ENCODE results near the gene CARS2.

- TF ChIP-seq EP300 (IDR thresholded peaks at IDR 0.05) (no peak), CTCF (IDR thresholded peaks at IDR 0.05) (no peak), POLR2AphosphoS5 (IDR thresholded peaks at IDR 0.05) (no peak), POLR2A (IDR thresholded peaks at IDR 0.05) (no peak)
Measured at GRCh38 chr13:110627351-110627750, 78.6 kb downstream of the CARS2 start.

Measured in sigmoid colon (tissue), 4 donors.